ENCODE measurements around the gene OCIAD2.
"Not testable (repeated sequence)": the region's sequence is repeated elsewhere in the genome, so short reads cannot be mapped to it uniquely, and the experiment has no call there.

Gene OCIAD2

DNA sequence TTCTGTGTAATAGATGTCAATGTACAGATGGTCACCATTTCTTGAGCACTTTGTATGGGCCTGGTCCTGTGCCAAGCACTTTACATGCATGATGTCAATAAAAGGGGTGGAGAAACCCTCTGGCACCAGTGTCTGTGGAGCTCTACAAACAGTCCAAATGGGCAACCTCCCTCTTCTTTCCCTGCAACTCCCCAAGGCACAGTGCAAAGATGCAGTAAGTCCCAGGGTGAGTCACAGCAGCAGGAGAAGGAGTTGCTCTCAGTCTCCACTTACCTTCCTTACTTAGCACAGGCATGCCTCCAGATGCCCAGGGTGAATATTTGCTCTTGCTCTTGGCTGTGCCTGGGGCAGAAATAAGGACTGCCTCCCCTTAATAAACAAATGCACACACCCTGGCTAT is 4.3 kb downstream of the OCIAD2 start:
- DNase-seq (ENCODE audit: low read depth) = peak; percentile 17

DNA sequence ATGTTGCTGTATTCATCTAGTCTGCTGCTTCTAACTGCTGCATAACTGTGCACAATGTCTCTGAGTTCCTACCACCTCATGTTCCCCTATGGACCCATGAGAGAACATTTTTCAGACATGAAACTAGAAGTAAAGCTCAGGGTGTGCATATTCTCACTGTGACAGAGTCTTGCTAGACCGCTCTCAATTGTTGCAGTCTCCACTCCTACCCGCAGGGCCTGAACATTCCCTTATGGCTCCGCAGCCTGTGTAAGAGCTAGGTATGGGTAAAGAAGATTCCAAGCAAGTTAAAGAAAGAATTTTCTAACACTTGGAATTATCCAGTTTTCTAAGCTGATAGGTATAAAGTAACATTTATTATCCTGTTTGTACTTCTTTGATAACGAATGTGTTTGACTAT is 5.4 kb downstream of the OCIAD2 start:
- TF ChIP-seq, protein P1, sequence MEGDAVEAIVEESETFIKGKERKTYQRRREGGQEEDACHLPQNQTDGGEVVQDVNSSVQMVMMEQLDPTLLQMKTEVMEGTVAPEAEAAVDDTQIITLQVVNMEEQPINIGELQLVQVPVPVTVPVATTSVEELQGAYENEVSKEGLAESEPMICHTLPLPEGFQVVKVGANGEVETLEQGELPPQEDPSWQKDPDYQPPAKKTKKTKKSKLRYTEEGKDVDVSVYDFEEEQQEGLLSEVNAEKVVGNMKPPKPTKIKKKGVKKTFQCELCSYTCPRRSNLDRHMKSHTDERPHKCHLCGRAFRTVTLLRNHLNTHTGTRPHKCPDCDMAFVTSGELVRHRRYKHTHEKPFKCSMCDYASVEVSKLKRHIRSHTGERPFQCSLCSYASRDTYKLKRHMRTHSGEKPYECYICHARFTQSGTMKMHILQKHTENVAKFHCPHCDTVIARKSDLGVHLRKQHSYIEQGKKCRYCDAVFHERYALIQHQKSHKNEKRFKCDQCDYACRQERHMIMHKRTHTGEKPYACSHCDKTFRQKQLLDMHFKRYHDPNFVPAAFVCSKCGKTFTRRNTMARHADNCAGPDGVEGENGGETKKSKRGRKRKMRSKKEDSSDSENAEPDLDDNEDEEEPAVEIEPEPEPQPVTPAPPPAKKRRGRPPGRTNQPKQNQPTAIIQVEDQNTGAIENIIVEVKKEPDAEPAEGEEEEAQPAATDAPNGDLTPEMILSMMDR (IDR thresholded peaks at IDR 0.05; ENCODE audit: control insufficient read depth, extremely low read depth, insufficient read depth) = no peak
- H3K4me3 ChIP-seq (ENCODE audit: low read depth, low read length) = no peak overlapping the region
- DNase-seq (ENCODE audit: low read depth) = no peak

More for the DNA sequence above, 4.3 kb downstream of the OCIAD2 start:
- TF ChIP-seq, protein P1 (IDR thresholded peaks at IDR 0.05; ENCODE audit: control insufficient read depth, extremely low read depth, insufficient read depth) = no peak
- no peak overlapping the region for H3K4me3 ChIP-seq (ENCODE audit: low read depth, low read length)

DNA sequence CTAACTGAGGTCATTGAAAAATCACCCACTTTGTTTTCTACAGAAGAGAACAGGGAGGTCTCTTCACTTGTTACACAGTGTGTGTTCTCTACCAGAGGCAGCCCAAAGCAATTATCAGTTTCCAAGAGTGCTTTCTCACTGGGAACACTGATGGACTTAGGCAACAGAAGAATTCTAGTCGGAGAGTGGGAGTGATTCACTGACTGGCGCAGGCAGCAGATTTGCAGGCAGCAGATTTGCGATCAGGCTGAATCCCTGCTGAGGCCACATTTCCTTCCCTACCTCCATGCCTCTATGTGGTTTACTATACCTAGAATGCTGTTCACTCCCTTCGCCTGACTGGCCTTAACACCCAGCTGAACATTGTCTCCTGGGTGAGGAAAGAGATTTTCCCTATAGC is 6.6 kb downstream of the OCIAD2 start:
- DNase-seq (ENCODE audit: low read depth) = no peak
- no peak overlapping the region for H3K4me3 ChIP-seq (ENCODE audit: low read depth, low read length)
- TF ChIP-seq, protein P1 (IDR thresholded peaks at IDR 0.05; ENCODE audit: control insufficient read depth, extremely low read depth, insufficient read depth) = no peak

DNA sequence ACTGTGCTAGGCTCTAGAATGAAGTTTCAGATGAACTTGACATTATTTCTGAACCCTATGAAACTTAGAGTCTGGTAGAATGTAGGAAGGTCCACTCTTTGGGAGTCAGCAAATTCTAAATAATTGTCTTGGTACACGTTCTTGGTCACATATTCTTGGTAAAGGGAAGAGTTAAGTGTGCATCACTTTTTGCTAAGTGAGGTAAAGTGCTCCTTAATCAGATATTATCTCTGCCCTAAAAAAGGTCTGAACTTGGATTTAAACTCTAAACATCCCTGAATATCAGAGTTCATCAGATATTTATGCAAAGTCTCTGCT is 7.2 kb downstream of the OCIAD2 start:
- TF ChIP-seq, protein P1 (IDR thresholded peaks at IDR 0.05; ENCODE audit: control insufficient read depth, extremely low read depth, insufficient read depth) = no peak
- DNase-seq (ENCODE audit: low read depth) = no peak
- H3K4me3 ChIP-seq (ENCODE audit: low read depth, low read length) = no peak overlapping the region

DNA sequence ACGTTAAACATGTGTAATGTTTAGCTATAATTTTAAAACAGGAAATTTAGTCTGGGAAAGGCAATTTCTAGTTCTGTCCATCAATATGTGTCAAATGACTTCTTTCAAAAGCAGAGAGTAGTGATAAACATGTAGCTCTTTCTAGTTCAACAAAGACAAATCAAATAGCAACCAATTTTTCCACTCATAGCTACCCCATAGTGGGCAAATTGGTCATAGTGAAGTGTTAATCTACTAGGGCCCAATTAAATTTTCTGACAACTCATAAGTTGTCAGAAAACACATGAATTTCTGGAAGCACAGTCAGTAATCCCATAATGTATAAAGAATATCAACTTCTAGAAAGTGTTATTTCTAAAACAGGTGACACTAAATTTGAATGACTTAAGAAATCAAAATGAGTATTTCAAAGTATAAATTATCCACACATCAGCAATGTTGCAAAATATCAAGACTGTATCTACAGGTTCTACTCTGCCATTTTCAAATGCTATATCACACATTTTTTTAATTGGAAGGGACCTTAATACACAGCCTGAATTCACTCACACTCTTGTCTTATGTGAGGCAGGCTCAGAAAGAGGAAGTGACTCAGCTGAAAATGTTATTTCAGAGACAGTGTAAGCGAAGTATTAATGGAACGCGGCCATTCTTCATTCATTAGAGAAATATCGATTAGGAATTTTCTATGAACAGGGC is 7.7 kb downstream of the OCIAD2 start:
- no peak overlapping the region for H3K4me3 ChIP-seq (ENCODE audit: low read depth, low read length)
- TF ChIP-seq, protein P1 (IDR thresholded peaks at IDR 0.05; ENCODE audit: control insufficient read depth, extremely low read depth, insufficient read depth) = no peak
- no peak for DNase-seq (ENCODE audit: low read depth)

DNA sequence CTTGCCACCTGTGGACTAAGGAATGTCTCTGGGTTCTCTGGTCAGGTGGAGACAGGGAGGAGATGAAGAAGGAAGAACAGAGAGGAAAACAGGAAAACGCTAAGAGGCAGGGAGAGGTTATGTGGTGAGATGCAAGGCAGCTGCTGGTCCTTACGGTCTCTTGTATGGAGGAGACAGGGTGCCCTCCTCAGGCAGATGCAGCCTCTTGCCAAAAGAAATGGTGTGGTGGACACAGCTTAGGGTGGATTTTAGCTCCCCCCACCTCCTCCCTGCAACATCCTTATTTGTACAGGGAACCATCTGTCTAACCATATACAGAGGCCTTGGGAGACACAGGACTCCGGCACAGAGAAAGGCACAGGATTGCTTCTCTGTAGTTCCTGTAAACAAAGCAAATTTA is 9.7 kb downstream of the OCIAD2 start:
- TF ChIP-seq, protein P1 (IDR thresholded peaks at IDR 0.05; ENCODE audit: control insufficient read depth, extremely low read depth, insufficient read depth) = no peak
- H3K4me3 ChIP-seq (ENCODE audit: low read depth, low read length) = no peak overlapping the region
- no peak for DNase-seq (ENCODE audit: low read depth)

DNA sequence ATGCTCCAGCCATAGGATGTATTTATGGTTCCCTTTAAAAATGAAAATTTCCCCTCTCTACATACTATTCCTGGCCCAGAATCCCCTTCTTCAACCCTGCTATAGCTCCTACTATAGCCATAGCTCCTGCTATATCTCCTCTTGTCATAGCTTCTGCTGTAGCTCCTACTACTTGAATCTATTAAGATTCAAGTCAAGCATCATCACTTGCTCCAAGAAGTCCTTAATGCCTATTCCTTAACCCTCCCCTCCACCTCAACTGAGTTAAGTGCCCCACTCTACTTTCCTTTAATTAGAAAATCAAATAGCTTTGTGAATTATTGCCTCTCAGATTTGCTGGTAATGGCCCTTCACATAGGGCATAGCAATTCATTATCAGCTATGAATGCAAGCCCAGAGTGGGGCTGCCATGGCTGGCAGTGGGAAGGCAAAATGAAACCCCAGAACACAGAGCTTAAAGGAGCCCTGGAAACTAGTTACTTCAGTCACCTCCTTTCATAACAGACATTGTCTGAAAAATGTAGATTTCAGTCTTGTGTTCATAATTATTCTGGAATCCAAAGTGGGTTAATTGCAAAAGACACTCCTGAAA is 15.4 kb downstream of the OCIAD2 start:
- TF ChIP-seq, protein P1 (IDR thresholded peaks at IDR 0.05; ENCODE audit: control insufficient read depth, extremely low read depth, insufficient read depth) = no peak
- H3K4me3 ChIP-seq (ENCODE audit: low read depth, low read length) = no peak overlapping the region
- DNase-seq (ENCODE audit: low read depth) = no peak

DNA sequence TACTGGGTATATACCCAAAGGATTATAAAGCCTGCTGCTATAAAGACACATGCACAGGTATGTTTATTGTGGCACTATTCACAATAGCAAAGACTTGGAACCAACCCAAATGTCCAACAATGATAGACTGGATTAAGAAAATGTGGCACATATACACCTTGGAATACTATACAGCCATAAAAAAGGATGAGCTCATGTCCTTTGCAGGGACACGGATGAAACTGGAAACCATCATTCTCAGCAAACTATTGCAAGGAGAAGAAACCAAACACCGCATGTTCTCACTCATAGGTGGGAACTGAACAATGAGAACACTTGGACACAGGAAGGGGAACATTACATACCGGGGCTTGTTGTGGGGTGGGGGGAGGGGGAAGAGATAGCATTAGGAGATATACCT is 16.8 kb downstream of the OCIAD2 start:
- not testable (repeated sequence) for DNase-seq (ENCODE audit: low read depth)

DNA sequence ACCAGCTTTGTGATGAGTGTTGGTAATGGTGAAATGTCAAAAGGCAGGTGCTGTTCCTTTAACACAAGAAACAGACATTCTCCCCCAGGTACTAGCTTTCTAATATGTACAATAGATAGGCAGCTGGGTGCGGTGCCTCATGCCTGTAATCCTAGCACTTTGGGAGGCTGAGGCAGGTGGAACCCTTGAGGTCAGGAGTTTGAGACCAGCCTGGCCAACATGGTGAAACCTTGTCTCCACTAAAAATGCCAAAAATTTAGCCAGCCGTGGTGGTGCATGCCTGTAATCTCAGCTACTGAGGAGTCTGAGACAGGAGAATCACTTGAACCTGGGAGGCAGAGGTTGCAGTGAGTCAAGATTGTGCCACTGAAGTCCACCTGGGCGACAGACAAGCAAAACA is 24.9 kb downstream of the OCIAD2 start:
- not testable (repeated sequence) for H3K4me3 ChIP-seq (ENCODE audit: low read depth, low read length); DNase-seq (ENCODE audit: low read depth)

More for the DNA sequence above, 16.8 kb downstream of the OCIAD2 start:
- H3K4me3 ChIP-seq (ENCODE audit: low read depth, low read length) = not testable (repeated sequence)
